ENCODE data around the gene TUBA3C.

TUBA3C gene

DNA sequence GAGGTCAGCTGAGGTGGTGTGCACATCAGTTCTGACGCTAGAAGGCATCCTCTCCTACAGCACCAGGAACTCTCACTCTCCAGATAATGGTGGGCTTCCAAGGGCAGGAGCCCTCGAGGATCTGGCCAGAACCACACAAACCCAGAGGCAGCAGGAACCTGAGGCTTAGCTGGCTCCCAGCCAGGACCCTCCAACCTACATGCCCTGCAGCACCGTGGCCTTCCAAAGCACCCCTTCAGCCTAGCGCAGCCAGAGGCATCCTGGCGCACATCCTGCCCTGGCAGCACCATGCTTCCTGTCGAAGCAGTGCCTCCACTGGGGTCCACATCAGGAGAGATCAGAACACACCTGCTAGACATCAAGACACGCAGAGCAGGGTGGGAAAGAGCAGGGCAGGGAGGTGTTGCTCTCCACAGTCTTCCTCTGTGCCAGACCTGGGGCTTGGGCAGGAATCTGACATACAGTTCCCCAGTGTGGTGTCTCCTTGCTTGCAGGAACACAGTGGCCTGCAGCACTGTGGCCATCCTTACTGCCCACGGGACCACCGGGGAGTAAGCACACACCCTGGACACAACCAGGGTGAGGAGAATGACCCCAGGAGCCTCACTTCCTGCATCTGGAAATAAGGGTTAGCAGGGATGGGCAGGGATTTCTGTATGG is 21.7 kb downstream of the TUBA3C start:
- DNase-seq = no peak

DNA sequence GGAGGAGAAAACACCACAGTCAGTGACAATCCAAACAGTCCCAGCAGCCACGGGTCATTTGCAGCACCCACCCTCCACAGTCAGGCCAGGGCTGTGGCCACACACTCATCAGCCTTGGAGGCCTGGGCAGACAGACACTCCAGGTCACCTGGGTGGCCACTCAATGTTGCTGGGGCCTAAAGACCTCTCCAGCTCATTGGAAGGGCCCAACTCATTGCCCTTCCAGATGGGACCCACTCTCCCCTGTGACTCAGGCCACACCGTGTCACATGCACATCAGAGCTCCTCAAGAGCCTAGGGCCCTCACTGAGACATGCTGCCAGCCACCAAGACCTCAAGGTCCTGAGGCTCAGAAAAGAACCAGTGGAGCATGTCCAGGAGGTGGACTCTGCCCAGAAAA is 22.4 kb downstream of the TUBA3C start:
- DNase-seq = no peak

- DNase-seq = no peak
Observed at GRCh38 chr13:19158526-19159174, 23.0 kb downstream of the TUBA3C start.

GRCh38 chr13:19158006-19158405 is 23.6 kb downstream of the TUBA3C start:
- DNase-seq = no peak

- no peak for DNase-seq
Observed at GRCh38 chr13:19157461-19157860, 24.2 kb downstream of the TUBA3C start.

GRCh38 chr13:19156013-19156825 is 25.4 kb downstream of the TUBA3C start:
- DNase-seq = no peak

- DNase-seq = no peak
Observed at GRCh38 chr13:19155321-19155861, 26.2 kb downstream of the TUBA3C start.

DNA sequence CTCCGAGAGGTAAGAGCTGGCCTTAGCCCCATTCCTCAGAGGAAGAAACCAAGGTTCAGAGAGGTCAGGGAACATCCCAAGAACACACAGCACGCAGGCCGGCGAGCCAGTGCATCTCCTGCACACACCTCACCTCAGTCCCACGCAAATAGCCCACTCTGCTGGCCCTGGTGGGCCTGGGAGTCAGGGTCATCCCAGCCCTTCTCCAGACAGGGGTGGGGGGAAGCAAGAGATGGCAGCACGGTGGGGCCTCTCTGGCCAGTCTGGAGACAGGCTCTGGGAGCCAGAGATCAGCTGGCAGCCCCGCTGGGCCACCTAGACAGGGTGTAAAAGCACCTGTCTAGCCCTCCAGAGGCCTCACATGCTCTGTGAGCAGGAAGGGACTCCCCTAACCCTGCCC is 26.8 kb downstream of the TUBA3C start:
- DNase-seq = no peak

GRCh38 chr13:19153782-19154450 is 27.7 kb downstream of the TUBA3C start:
- peak; percentile 35 for DNase-seq

GRCh38 chr13:19152403-19152802 is 29.2 kb downstream of the TUBA3C start:
- DNase-seq = no peak

GRCh38 chr13:19151581-19152263 is 29.9 kb downstream of the TUBA3C start:
- no peak for DNase-seq

GRCh38 chr13:19150712-19151228 is 30.9 kb downstream of the TUBA3C start:
- no peak for DNase-seq

- no peak for DNase-seq
Observed at GRCh38 chr13:19150226-19150625, 31.4 kb downstream of the TUBA3C start.

- DNase-seq = no peak
Observed at GRCh38 chr13:19148561-19148960, 33.1 kb downstream of the TUBA3C start.

All from RPMI8226 (cell line).